ENCODE results near the gene CA4.

- TF ChIP-seq CTCF (IDR thresholded peaks at IDR 0.05; ENCODE audit: low read length) (no peak), EZH2 (IDR thresholded peaks at IDR 0.05; ENCODE audit: borderline replicate concordance, low read length) (no peak)
These were observed 14.9 kb downstream of the CA4 start for GRCh38 chr17:60164697-60165096.
